Lung (tissue), 12 donors: Measurements from ENCODE around the gene NEB. TPM values are rescaled to one million over a fixed set of nuclear protein-coding genes. Genes with fewer than 3 reads are reported as not detected.

Experiments used
- ATAC-seq: fragments of 200-7000 bp; cut with Tn5 transposase; one replicate; pipeline ENCODE4 v1.9.1; 2020; ENCODE audit warnings: moderate number of reproducible peaks; ENCODE audit not compliant: insufficient read depth, low FRiP score
- DNase-seq, 3 donors: peaks; one replicate each; pipeline ENCODE4 v3.0.0-alpha.2; 2013 to 2017
- H3K27ac ChIP-seq, 2 donors: one replicate each; pipeline ENCODE4 v1.5.1; 2013; ENCODE audit warnings: mild to moderate bottlenecking in 2 of 2, moderate library complexity in 2 of 2, control low read depth in 1 of 2, inconsistent platforms in 1 of 2, low read depth in 1 of 2, low read length in 1 of 2
- H3K27me3 ChIP-seq, 3 donors: one replicate each; pipeline ENCODE4 v1.5.1; 2013; ENCODE audit warnings: low read length in 2 of 3; ENCODE audit not compliant: control insufficient read depth in 3 of 3, insufficient read depth in 3 of 3
- H3K36me3 ChIP-seq, 4 donors: one replicate each; pipeline ENCODE4 v1.5.1; 2013; ENCODE audit warnings: low read length in 4 of 4, mild to moderate bottlenecking in 1 of 4, moderate library complexity in 1 of 4; ENCODE audit not compliant: control insufficient read depth in 4 of 4, insufficient read depth in 4 of 4
- H3K4me1 ChIP-seq, 5 donors: one replicate each; pipeline ENCODE4 v1.5.1; 2013; ENCODE audit warnings: low read length in 5 of 5, mild to moderate bottlenecking in 2 of 5, moderate library complexity in 1 of 5; ENCODE audit not compliant: control insufficient read depth in 5 of 5, insufficient read depth in 5 of 5
- H3K4me3 ChIP-seq: one replicate; pipeline ENCODE4 v1.5.1; 2013; ENCODE audit warnings: mild to moderate bottlenecking, control low read depth, moderate library complexity
- H3K9ac ChIP-seq, 2 donors: one replicate each; pipeline ENCODE4 v1.5.1; 2013; ENCODE audit warnings: low read length in 2 of 2, control low read depth in 1 of 2; ENCODE audit not compliant: insufficient read depth in 1 of 2
- H3K9me3 ChIP-seq, 4 donors: one replicate each; pipeline ENCODE4 v1.5.1; 2013; ENCODE audit warnings: low read length in 3 of 4, mild to moderate bottlenecking in 1 of 4, moderate library complexity in 1 of 4; ENCODE audit not compliant: control insufficient read depth in 4 of 4, insufficient read depth in 3 of 4
- CTCF ChIP-seq: IDR thresholded peaks from 2 replicates; pipeline ENCODE4 v1.5.1; 2012; ENCODE audit warnings: mild to moderate bottlenecking; ENCODE audit errors: control extremely low read depth, extremely low read depth
- WGBS, 2 donors: extraction: QIAGEN DNeasy Blood & Tissue Kit; methylation state at CpG; one replicate each; pipeline ENCODE4 v1.1.7; 2013; 5-methylcytosine and 5-hydroxymethylcytosine counted together
- polyA plus RNA-seq, 2 donors: library from polyadenylated mRNA; stranded (reverse); fragments of 200-250 nt; gene quantifications; one replicate each; pipeline ENCODE4 v1.2.1, GENCODE V29; 2013
- total RNA-seq, 2 donors: library from RNA; depleted of rRNA in 1 of 2; stranded (reverse); fragments of >200 nt in 1 of 2; gene quantifications; one replicate each; pipeline ENCODE4 v1.2.1, GENCODE V29; 2014 to 2021
- donor health status: control.
- donor health status: control.
- donor health status: Bipolar disorder and iron deficiency.
- donor health status: healthy.
- donor health status: DM: yes; HTN: yes; CAD: no.

NEB gene
- total and polyA plus RNA-seq, 4 donors: 0.52 to 2.1 (median 1.0) TPM

GRCh38 chr2:151556121-151556520 is 178.2 kb downstream of the NEB start:
- no peak for ATAC-seq
- H3K4me3 ChIP-seq: no peak overlapping the region
- no peaks in the 10 kb centered on the region for H3K27me3 ChIP-seq
- H3K36me3 ChIP-seq: no peaks in the 10 kb centered on the region
- peaks cover 0 to 3% (median 0%) of the 10 kb centered on the region in 5 donors for H3K4me1 ChIP-seq
- DNase-seq: no peak
- TF ChIP-seq CTCF: no peak
- no peak overlapping the region for H3K9ac ChIP-seq
- H3K27ac ChIP-seq: no peak overlapping the region
- H3K9me3 ChIP-seq: no peaks in the 10 kb centered on the region

GRCh38 chr2:151552287-151552686 is 182.0 kb downstream of the NEB start:
- Histone ChIP-seq H3K36me3 (no peaks in the 10 kb centered on the region), H3K27me3 (no peaks in the 10 kb centered on the region), H3K27ac (no peak overlapping the region), H3K4me3 (no peak overlapping the region), H3K9ac (no peak overlapping the region), H3K4me1 (no peaks in the 10 kb centered on the region), H3K9me3 (no peaks in the 10 kb centered on the region)
- no peak for TF ChIP-seq CTCF
- 75 to 80% methylated on average over 5 of the region's 5 CpGs for WGBS, 2 donors
- ATAC-seq: no peak
- DNase-seq: no peak

GRCh38 chr2:151551556-151551955 is 182.7 kb downstream of the NEB start:
- TF ChIP-seq CTCF: no peak
- Histone ChIP-seq H3K4me3 (no peak overlapping the region), H3K27me3 (no peaks in the 10 kb centered on the region), H3K9ac (no peak overlapping the region), H3K4me1 (no peaks in the 10 kb centered on the region), H3K36me3 (no peaks in the 10 kb centered on the region), H3K9me3 (no peaks in the 10 kb centered on the region), H3K27ac (no peak overlapping the region)
- ATAC-seq (no peak), DNase-seq (no peak)
- 61 to 74% methylated on average over 5 of the region's 5 CpGs for WGBS, 2 donors

GRCh38 chr2:151549191-151549590 is 185.1 kb downstream of the NEB start:
- no peak overlapping the region for H3K9ac ChIP-seq
- no peaks in the 10 kb centered on the region for H3K4me1 ChIP-seq
- no peaks in the 10 kb centered on the region for H3K36me3 ChIP-seq
- no peaks in the 10 kb centered on the region for H3K9me3 ChIP-seq
- no peak overlapping the region for H3K4me3 ChIP-seq
- no peak overlapping the region for H3K27ac ChIP-seq
- no peak for TF ChIP-seq CTCF
- no peaks in the 10 kb centered on the region for H3K27me3 ChIP-seq
- WGBS, 2 donors: 84 to 96% methylated on average over 2 of the region's 2 CpGs
- DNase-seq: no peak
- ATAC-seq: no peak
